HFFc6 (cell line): ENCODE results near the gene GRB2. TPM values are rescaled to one million over a fixed set of nuclear protein-coding genes. Genes with fewer than 3 reads are reported as not detected.

Experiments used
- DNase-seq: peaks from one replicate; pipeline ENCODE4 v3.0.0-alpha.2; 2018
- H3K27ac Mint-ChIP-seq: 2 replicates; pipeline ENCODE4 v1.8.0; 2020; ENCODE audit warnings: mild to moderate bottlenecking, mixed read lengths
- H3K27me3 Mint-ChIP-seq: 2 replicates; pipeline ENCODE4 v1.8.0; 2021; ENCODE audit warnings: mild to moderate bottlenecking, moderate library complexity, mixed read lengths; ENCODE audit not compliant: insufficient read depth
- H3K36me3 Mint-ChIP-seq: 2 replicates; pipeline ENCODE4 v1.8.0; 2021; ENCODE audit warnings: low read depth, mixed read lengths
- H3K4me1 Mint-ChIP-seq: 2 replicates; pipeline ENCODE4 v1.8.0; 2020; ENCODE audit warnings: low read depth, mixed read lengths
- H3K4me3 Mint-ChIP-seq: 2 replicates; pipeline ENCODE4 v1.8.0; 2020; ENCODE audit warnings: mild to moderate bottlenecking, moderate library complexity, mixed read lengths
- H3K9me3 Mint-ChIP-seq: 2 replicates; pipeline ENCODE4 v1.8.0; 2020; ENCODE audit warnings: mild to moderate bottlenecking, mixed read lengths
- total RNA-seq, 6 experiments: library from RNA; stranded (reverse); fragmentation: NEBNext Ultra II Directional; extraction: Animal tissue kit (Norgen Biotek cat#: 25700); gene quantifications; 2 replicates in 1 of 6; 3 replicates in 5 of 6; pipeline ENCODE4 v1.2.3, GENCODE V29; 2021
- TF ChIP-seq, protein P1 (sequence below): fragments of 200-600 bp; sonication (generic); IDR thresholded peaks from 2 replicates; pipeline ENCODE4 v1.5.0; 2021; ENCODE audit warnings: antibody characterized with exemption, mild to moderate bottlenecking

The GRB2 gene
- total RNA-seq, 6 experiments from 2014 or later, result 104 to 138 (median 116) TPM

DNA sequence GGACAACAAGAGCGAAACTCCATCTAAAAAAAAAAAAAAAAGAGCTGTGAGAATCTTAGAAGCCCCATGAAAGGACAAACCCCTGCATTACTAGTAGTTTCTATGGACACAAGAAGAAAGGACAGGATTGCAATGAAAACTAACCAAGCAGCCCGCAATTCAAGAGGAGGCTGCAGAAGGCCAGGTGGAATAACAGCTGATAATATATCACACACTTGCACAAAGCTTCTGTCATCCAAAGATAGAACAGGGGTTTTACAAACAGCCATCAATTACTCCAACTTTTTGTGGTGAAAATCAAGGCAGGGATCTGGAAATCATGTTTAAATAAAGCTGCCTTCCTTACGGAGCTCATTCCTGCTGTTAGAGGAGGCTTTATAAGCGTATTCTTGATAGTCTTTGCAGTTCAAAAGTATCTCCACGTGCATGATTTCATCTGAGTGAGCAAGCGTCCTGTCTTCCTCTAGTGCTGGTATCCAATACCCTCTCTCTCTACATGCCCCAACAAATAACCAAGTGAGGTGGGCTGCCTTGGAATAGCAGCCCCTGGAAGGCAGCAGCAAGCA is 27.8 kb upstream of the GRB2 start:
- Mint-ChIP-seq H3K27me3 (peaks cover 15% of the 10 kb centered on the region), H3K4me1 (peaks cover 27% of the 10 kb centered on the region), H3K9me3 (no peaks in the 10 kb centered on the region), H3K4me3 (no peak overlapping the region), H3K36me3 (no peaks in the 10 kb centered on the region), H3K27ac (no peak overlapping the region)
- DNase-seq, result no peak
- TF ChIP-seq, protein P1, sequence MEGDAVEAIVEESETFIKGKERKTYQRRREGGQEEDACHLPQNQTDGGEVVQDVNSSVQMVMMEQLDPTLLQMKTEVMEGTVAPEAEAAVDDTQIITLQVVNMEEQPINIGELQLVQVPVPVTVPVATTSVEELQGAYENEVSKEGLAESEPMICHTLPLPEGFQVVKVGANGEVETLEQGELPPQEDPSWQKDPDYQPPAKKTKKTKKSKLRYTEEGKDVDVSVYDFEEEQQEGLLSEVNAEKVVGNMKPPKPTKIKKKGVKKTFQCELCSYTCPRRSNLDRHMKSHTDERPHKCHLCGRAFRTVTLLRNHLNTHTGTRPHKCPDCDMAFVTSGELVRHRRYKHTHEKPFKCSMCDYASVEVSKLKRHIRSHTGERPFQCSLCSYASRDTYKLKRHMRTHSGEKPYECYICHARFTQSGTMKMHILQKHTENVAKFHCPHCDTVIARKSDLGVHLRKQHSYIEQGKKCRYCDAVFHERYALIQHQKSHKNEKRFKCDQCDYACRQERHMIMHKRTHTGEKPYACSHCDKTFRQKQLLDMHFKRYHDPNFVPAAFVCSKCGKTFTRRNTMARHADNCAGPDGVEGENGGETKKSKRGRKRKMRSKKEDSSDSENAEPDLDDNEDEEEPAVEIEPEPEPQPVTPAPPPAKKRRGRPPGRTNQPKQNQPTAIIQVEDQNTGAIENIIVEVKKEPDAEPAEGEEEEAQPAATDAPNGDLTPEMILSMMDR, result no peak

GRCh38 chr17:75430159-75430974 is 24.9 kb upstream of the GRB2 start:
- Mint-ChIP-seq H3K36me3 (no peaks in the 10 kb centered on the region), H3K27me3 (peaks cover 15% of the 10 kb centered on the region), H3K27ac (peak overlapping the region; percentile 87), H3K4me1 (peaks cover 44% of the 10 kb centered on the region), H3K9me3 (no peaks in the 10 kb centered on the region), H3K4me3 (peak overlapping the region; percentile 70; the same call in 1 of the 2 replicates)
- TF ChIP-seq, protein P1, result peak; percentile 13; the same call in 1 of the 2 replicates
- peak; percentile 25 for DNase-seq

- peak; percentile 85 for DNase-seq
- peak overlapping the region; percentile 83 for H3K4me3 Mint-ChIP-seq
- H3K9me3 Mint-ChIP-seq, result no peaks in the 10 kb centered on the region
- TF ChIP-seq, protein P1, result no peak
- H3K36me3 Mint-ChIP-seq, result no peaks in the 10 kb centered on the region
- H3K27me3 Mint-ChIP-seq, result peaks cover 9% of the 10 kb centered on the region
- H3K4me1 Mint-ChIP-seq, result peaks cover 44% of the 10 kb centered on the region
- H3K27ac Mint-ChIP-seq, result peak overlapping the region; percentile 96
These were observed 23.3 kb upstream of the GRB2 start for GRCh38 chr17:75428543-75429469.

GRCh38 chr17:75418531-75418930 is 13.1 kb upstream of the GRB2 start:
- Mint-ChIP-seq H3K4me1 (no peaks in the 10 kb centered on the region), H3K36me3 (no peaks in the 10 kb centered on the region), H3K4me3 (no peak overlapping the region), H3K27me3 (peaks cover 29% of the 10 kb centered on the region), H3K27ac (no peak overlapping the region), H3K9me3 (no peaks in the 10 kb centered on the region)
- TF ChIP-seq, protein P1, result no peak
- DNase-seq, result no peak

- Mint-ChIP-seq H3K27ac (no peak overlapping the region), H3K27me3 (peaks cover 29% of the 10 kb centered on the region), H3K36me3 (no peaks in the 10 kb centered on the region), H3K9me3 (no peaks in the 10 kb centered on the region), H3K4me3 (no peak overlapping the region), H3K4me1 (peaks cover 13% of the 10 kb centered on the region)
- DNase-seq, result no peak
- TF ChIP-seq, protein P1, result no peak
These were observed 11.6 kb upstream of the GRB2 start for GRCh38 chr17:75417054-75417580.
